K562 (cell line): ENCODE data around the gene HOXA1. TPM values are rescaled to one million over a fixed set of nuclear protein-coding genes. Genes with fewer than 3 reads are reported as not detected.

Experiments
- ATAC-seq: fragments of 200-7000 bp; cut with Tn5 transposase; 3 replicates; pipeline ENCODE4 v1.9.1; 2020; ENCODE audit warnings: moderate library complexity
- BruUV-seq: library from RNA; stranded (reverse); fragments of 400-500 nt; replicated peaks from 2 replicates; lab custom pipeline; 2021; lab: Mats Ljungman, UMichigan
- CTCF ChIA-PET: fragments of 300-600 bp; formaldehyde crosslinking; extraction: SDS; loops from one replicate; lab custom pipeline; 2021; ENCODE audit warnings: low intra/inter-chr PET ratio; lab: Yijun Ruan, JAX
- POLR2A ChIA-PET: fragments of 300-600, 350-650 bp; sonication (Branson Sonifier 250); formaldehyde crosslinking; extraction: SDS; loops from one replicate; lab custom pipeline; 2021; ENCODE audit warnings: antibody characterized with exemption, inconsistent platforms; lab: Yijun Ruan, JAX
- DNase-seq, 4 experiments: peaks; one replicate each; pipeline versions ENCODE4 v3.0.0 to v3.0.0-alpha.2; 2011 to 2018; ENCODE audit warnings: low spot score in 3 of 4, mixed read lengths in 3 of 4; ENCODE audit errors: extremely low read depth in 1 of 4
- FAIRE-seq: peaks from 2 replicates; lab custom pipeline; 2011; peaks lifted over from hg19 to GRCh38; lab: Jason Lieb, UNC
- H2AFZ ChIP-seq: 2 replicates; pipeline ENCODE4 v1.6.0; 2011; ENCODE audit warnings: low read depth, low read length, control low read depth, inconsistent platforms
- H3K27ac ChIP-seq: fragments of 200-600 bp; 3 replicates; pipeline ENCODE4 v1.8.0; 2011; ENCODE audit warnings: low read depth, mild to moderate bottlenecking, control low read depth, inconsistent platforms, low read length, moderate library complexity, mixed read lengths; ENCODE audit errors: extremely low read depth
- H3K27me3 ChIP-seq, 2 experiments: fragments of 300-600 bp in 1 of 2; 2 replicates in 1 of 2; 3 replicates in 1 of 2; pipeline versions ENCODE4 v1.6.0 to v1.8.0; 2011; ENCODE audit warnings: inconsistent platforms in 2 of 2, low read length in 2 of 2, mild to moderate bottlenecking in 1 of 2, mixed read lengths in 1 of 2, moderate library complexity in 1 of 2; ENCODE audit not compliant: control insufficient read depth in 2 of 2, insufficient read depth in 2 of 2
- H3K36me3 ChIP-seq: fragments of 300-600 bp; 3 replicates; pipeline ENCODE4 v1.8.0; 2011; ENCODE audit warnings: mild to moderate bottlenecking, low read length, inconsistent platforms; ENCODE audit not compliant: control insufficient read depth, insufficient read depth
- H3K4me1 ChIP-seq, 2 experiments: fragments of 200-600 bp in 1 of 2; replicated peaks in 1 of 2; 2 replicates in 1 of 2; 3 replicates in 1 of 2; pipeline versions ENCODE4 v1.5.1 to v1.8.0; 2011; ENCODE audit warnings: inconsistent platforms in 2 of 2, low read length in 2 of 2, mild to moderate bottlenecking in 1 of 2, mixed read lengths in 1 of 2, moderate library complexity in 1 of 2; ENCODE audit not compliant: control insufficient read depth in 2 of 2, insufficient read depth in 2 of 2
- H3K4me2 ChIP-seq: 2 replicates; pipeline ENCODE4 v1.6.1; 2011; ENCODE audit warnings: low read length, control low read depth, inconsistent platforms, mixed read lengths; ENCODE audit not compliant: insufficient read depth
- H3K4me3 ChIP-seq: fragments of 200-600 bp; sonication (generic), shearing (Covaris generic); 2 replicates; pipeline ENCODE4 v1.5.1; 2016; ENCODE audit warnings: control low read depth, inconsistent platforms
- H3K79me2 ChIP-seq: fragments of 200-600 bp; 3 replicates; pipeline ENCODE4 v1.8.0; 2011; ENCODE audit warnings: low read length, inconsistent platforms; ENCODE audit not compliant: control insufficient read depth, insufficient read depth
- H3K9ac ChIP-seq, 2 experiments: 2 replicates each; pipeline versions ENCODE4 v1.6.0 to v1.6.1; 2011; ENCODE audit warnings: low read depth in 2 of 2, low read length in 2 of 2, control low read depth in 1 of 2, inconsistent platforms in 1 of 2, mild to moderate bottlenecking in 1 of 2, mixed read lengths in 1 of 2; ENCODE audit not compliant: insufficient read depth in 1 of 2
- H3K9me1 ChIP-seq: one replicate; pipeline ENCODE4 v1.6.0; 2011; ENCODE audit warnings: inconsistent platforms, mild to moderate bottlenecking, low read length, moderate library complexity; ENCODE audit not compliant: control insufficient read depth, insufficient read depth
- H3K9me3 ChIP-seq: replicated peaks from 2 replicates; pipeline ENCODE4 v1.5.1; 2011; ENCODE audit warnings: low read depth, low read length, inconsistent platforms; ENCODE audit not compliant: control insufficient read depth, insufficient read depth
- H4K20me1 ChIP-seq: replicated peaks from 2 replicates; pipeline ENCODE4 v1.6.1; 2011; ENCODE audit warnings: low read length, inconsistent platforms, mixed read lengths; ENCODE audit not compliant: control insufficient read depth, insufficient read depth
- BRCA1 ChIP-seq, 2 experiments: fragments of 450-650 bp in 1 of 2; sonication (generic) in 1 of 2; formaldehyde crosslinking in 1 of 2; IDR thresholded peaks; 2 replicates each; pipeline versions ENCODE4 v1.5.0 to v1.6.1; 2017 to 2020; ENCODE audit warnings: mild to moderate bottlenecking in 1 of 2, missing genetic modification reagents in 1 of 2
- CBX2 ChIP-seq: fragments of 200-600 bp; sonication (generic); IDR thresholded peaks from one replicate; pipeline ENCODE4 v1.6.1; 2012; ENCODE audit warnings: mild to moderate bottlenecking, low read length, inconsistent platforms; ENCODE audit not compliant: insufficient read depth, poor library complexity, severe bottlenecking
- COPS2 ChIP-seq: fragments of 450-650 bp; conservative IDR thresholded peaks from 2 replicates; pipeline ENCODE4 v1.6.1; 2016; ENCODE audit warnings: mild to moderate bottlenecking, moderate library complexity
- E2F3 ChIP-seq: fragments of 250-450 bp; sonication (Bioruptor Pico); IDR thresholded peaks from 2 replicates; pipeline ENCODE4 v1.4.0; 2020; ENCODE audit warnings: mild to moderate bottlenecking
- FOSL1 ChIP-seq: fragments of 200-800 bp; sonication (Bioruptor generic); conservative IDR thresholded peaks from 2 replicates; pipeline ENCODE4 v1.6.1; 2016; ENCODE audit warnings: missing genetic modification characterization, missing compliant biosample characterization
- FOXJ3 ChIP-seq: sonication (generic); formaldehyde crosslinking; IDR thresholded peaks from 2 replicates; pipeline ENCODE4 v1.4.0; 2020; ENCODE audit warnings: mild to moderate bottlenecking, missing genetic modification reagents
- NCOA4 ChIP-seq: fragments of 450-650 bp; IDR thresholded peaks from 2 replicates; pipeline ENCODE4 v1.6.1; 2018; ENCODE audit warnings: mild to moderate bottlenecking; ENCODE audit not compliant: partially characterized antibody
- POLR2A ChIP-seq: fragments of 450-650 bp; conservative IDR thresholded peaks from 2 replicates; pipeline ENCODE4 v1.6.1; 2016
- WGBS: fragments of 100-300 bp; shearing (Covaris generic); methylation state at CpG from one replicate; pipeline ENCODE4 v1.1.6; 2016; ENCODE audit warnings: low coverage, mixed read lengths; ENCODE audit not compliant: insufficient coverage; ENCODE audit errors: missing lambda C conversion rate; 5-methylcytosine and 5-hydroxymethylcytosine counted together
- in situ Hi-C: fragments of 300-500 bp; cut with MboI; formaldehyde crosslinking; loops from 4 replicates; pipeline ENCODE4 v1.15.0; 2018; ENCODE audit warnings: inconsistent platforms, mixed read lengths
- intact Hi-C: fragments of 100-400 bp; cut with micrococcal nuclease; formaldehyde crosslinking; loops from 2 replicates; pipeline ENCODE4 v1.14.2; 2022
- polyA plus RNA-seq, 8 experiments: library from polyadenylated mRNA; depleted of rRNA in 4 of 8; stranded (reverse) in 5 of 8; unstranded in 3 of 8; fragments of >200 nt; fragmentation: Nextera tagmentation in 2 of 8; fragmentation: Illumina TruSeq in 1 of 8; extraction: Ambion mirVana in 2 of 8; extraction: Trizol in 1 of 8; gene quantifications; 2 replicates each; pipeline versions ENCODE4 v1.2.1 to v1.2.3, GENCODE V29; 2011 to 2014; ENCODE audit warnings: inconsistent platforms in 1 of 8, missing spikeins in 1 of 8
- total RNA-seq, 7 experiments: library from RNA; depleted of rRNA in 6 of 7; stranded (reverse); fragments of >200 nt in 6 of 7; fragmentation: Illumina TruSeq in 2 of 7; extraction: Trizol in 2 of 7; gene quantifications; 2 replicates each; pipeline versions ENCODE4 v1.2.1 to v1.2.3, GENCODE V29; 2011 to 2021; ENCODE audit warnings: low replicate concordance in 1 of 7
- TF ChIP-seq, protein P1 (sequence below): fragments of 250-450 bp; sonication (Bioruptor Pico); IDR thresholded peaks from 2 replicates; pipeline ENCODE4 v1.4.0; 2020; ENCODE audit warnings: mild to moderate bottlenecking, moderate library complexity
- TF ChIP-seq, protein P2 (sequence below): fragments of 250-450 bp; sonication (Bioruptor Pico); IDR thresholded peaks from 2 replicates; pipeline ENCODE4 v1.5.1; 2021; ENCODE audit warnings: mild to moderate bottlenecking
- TF ChIP-seq, protein P3 (sequence below): sonication (generic); formaldehyde crosslinking; IDR thresholded peaks from 2 replicates; pipeline ENCODE4 v1.9.0; 2022; ENCODE audit warnings: mild to moderate bottlenecking, missing genetic modification reagents

HOXA1 gene
- total and polyA plus RNA-seq, 9 of the 15 experiments (the other 6 are each of a cell fraction or from before 2014, with no cell fraction given) = 0.03 to 0.63 (median 0.09) TPM; not detected in 4

DNA sequence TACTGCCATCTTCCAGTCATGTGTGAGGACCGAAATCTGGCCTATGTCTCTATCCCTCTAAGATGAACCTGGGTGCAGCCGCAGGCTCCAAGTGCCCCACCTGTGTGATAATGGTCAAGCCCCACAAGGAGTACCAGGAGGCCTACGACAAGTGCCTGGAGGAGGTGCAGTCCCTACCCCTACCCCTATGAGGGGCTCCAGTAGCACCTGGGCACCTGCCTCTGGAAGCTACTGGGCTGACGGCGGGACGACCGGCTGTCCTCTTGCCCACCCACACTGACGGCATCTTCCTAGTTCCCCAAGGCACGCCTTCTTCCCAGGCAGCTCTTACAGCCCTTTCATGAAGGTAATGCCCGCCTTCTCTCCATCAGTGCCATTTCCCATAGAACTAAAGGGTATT is 47.4 kb downstream of the HOXA1 start (continued):
- TF ChIP-seq, protein P1, sequence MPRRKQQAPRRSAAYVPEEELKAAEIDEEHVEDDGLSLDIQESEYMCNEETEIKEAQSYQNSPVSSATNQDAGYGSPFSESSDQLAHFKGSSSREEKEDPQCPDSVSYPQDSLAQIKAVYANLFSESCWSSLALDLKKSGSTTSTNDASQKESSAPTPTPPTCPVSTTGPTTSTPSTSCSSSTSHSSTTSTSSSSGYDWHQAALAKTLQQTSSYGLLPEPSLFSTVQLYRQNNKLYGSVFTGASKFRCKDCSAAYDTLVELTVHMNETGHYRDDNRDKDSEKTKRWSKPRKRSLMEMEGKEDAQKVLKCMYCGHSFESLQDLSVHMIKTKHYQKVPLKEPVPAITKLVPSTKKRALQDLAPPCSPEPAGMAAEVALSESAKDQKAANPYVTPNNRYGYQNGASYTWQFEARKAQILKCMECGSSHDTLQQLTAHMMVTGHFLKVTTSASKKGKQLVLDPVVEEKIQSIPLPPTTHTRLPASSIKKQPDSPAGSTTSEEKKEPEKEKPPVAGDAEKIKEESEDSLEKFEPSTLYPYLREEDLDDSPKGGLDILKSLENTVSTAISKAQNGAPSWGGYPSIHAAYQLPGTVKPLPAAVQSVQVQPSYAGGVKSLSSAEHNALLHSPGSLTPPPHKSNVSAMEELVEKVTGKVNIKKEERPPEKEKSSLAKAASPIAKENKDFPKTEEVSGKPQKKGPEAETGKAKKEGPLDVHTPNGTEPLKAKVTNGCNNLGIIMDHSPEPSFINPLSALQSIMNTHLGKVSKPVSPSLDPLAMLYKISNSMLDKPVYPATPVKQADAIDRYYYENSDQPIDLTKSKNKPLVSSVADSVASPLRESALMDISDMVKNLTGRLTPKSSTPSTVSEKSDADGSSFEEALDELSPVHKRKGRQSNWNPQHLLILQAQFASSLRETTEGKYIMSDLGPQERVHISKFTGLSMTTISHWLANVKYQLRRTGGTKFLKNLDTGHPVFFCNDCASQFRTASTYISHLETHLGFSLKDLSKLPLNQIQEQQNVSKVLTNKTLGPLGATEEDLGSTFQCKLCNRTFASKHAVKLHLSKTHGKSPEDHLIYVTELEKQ (CRISPR knock-in tag) = no peak
- TF ChIP-seq POLR2A = no peak
- TF ChIP-seq BRCA1 (IDR thresholded peaks at IDR 0.05) = no peak
- TF ChIP-seq BRCA1 (CRISPR knock-in tag; IDR thresholded peaks at IDR 0.05) = no peak
- no peak for TF ChIP-seq COPS2
- no peak for TF ChIP-seq FOXJ3
- no peak for TF ChIP-seq CBX2
- TF ChIP-seq NCOA4 = no peak

DNA sequence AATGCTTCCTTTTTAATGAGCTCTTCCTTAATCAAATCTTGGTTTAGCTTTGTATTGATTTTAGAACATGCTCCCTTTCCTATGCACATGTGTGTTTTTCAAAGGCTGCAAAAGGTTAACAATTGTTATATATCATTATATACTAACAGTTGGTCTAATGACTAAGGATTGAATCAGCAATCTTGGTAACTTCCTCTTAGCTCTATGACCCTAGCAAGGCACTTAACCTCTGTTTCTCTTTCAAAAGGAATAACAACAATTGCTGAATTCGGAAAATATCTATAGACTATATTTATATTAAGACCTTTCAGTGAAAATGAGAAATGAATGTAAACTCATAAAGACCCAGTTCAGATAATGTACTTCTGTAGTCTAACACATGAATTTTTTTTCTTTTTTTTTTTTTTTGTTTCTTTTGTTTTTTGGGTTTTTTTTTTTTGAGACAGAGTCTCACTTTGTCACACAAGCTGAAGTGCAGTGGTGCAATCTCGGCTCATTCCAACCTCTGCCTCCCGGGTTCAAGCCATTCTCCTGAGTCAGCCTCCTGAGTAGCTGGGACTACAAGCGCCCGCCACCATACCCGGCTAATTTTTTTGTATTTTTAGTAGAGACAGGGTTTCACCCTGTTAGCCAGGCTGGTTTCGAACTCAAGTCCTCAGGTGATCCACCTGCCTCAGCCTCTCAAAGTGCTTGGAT is 48.8 kb downstream of the HOXA1 start:
- intact Hi-C loops (no loop called here), in situ Hi-C loops (no loop called here)
- no peaks in the 10 kb centered on the region for H3K36me3 ChIP-seq
- H3K9me3 ChIP-seq = no peaks in the 10 kb centered on the region
- DNase-seq (no peak), ATAC-seq (no peak), FAIRE-seq (no peak)
- no peaks in the 10 kb centered on the region for H3K79me2 ChIP-seq
- POLR2A ChIA-PET = no interaction called here
- no peaks in the 10 kb centered on the region for H3K4me1 ChIP-seq
- no peaks in the 10 kb centered on the region for H3K9me1 ChIP-seq
- 0% methylated on average over 6 of the region's 7 CpGs for WGBS
- CTCF ChIA-PET = no interaction called here
- no peak for TF ChIP-seq E2F3 (CRISPR knock-in tag)
- TF ChIP-seq, protein P2, sequence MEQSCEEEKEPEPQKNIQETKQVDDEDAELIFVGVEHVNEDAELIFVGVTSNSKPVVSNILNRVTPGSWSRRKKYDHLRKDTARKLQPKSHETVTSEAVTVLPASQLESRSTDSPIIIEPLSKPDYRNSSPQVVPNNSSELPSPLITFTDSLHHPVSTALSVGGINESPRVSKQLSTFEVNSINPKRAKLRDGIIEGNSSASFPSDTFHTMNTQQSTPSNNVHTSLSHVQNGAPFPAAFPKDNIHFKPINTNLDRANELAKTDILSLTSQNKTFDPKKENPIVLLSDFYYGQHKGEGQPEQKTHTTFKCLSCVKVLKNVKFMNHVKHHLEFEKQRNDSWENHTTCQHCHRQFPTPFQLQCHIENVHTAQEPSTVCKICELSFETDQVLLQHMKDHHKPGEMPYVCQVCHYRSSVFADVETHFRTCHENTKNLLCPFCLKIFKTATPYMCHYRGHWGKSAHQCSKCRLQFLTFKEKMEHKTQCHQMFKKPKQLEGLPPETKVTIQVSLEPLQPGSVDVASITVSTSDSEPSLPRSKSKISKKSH (CRISPR knock-in tag) = no peak
- TF ChIP-seq, protein P3, sequence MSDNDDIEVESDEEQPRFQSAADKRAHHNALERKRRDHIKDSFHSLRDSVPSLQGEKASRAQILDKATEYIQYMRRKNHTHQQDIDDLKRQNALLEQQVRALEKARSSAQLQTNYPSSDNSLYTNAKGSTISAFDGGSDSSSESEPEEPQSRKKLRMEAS = no peak
- TF ChIP-seq FOSL1 (tag) = 0 out of 2 replicates have a peak, but pooled peaks have one; percentile 23
- H3K27ac ChIP-seq = no peak overlapping the region
- H3K4me3 ChIP-seq = no peak overlapping the region
- peaks cover 0 to 6% of the 10 kb centered on the region in 2 experiments; a peak in 2 of 5 replicates for H3K27me3 ChIP-seq
- no peaks in the 10 kb centered on the region for H4K20me1 ChIP-seq
- no peak overlapping the region for H3K9ac ChIP-seq
- no peak overlapping the region for H3K4me2 ChIP-seq
- H2AFZ ChIP-seq = no peak overlapping the region
- no TSS peak for BruUV-seq
